GM23248 (cell line): ENCODE measurements around the gene CDH13.

Experiments used
- EZH2 ChIP-seq: fragments of 200-600 bp; sonication (generic); IDR thresholded peaks from 2 replicates; pipeline ENCODE4 v1.6.1; 2018; ENCODE audit warnings: antibody characterized with exemption, mild to moderate bottlenecking; ENCODE audit not compliant: insufficient read depth, poor library complexity, severe bottlenecking
- EZH2phosphoT487 ChIP-seq: fragments of 200-600 bp; sonication (generic); IDR thresholded peaks from 2 replicates; pipeline ENCODE4 v1.6.1; 2018; ENCODE audit warnings: antibody characterized with exemption, moderate library complexity, mild to moderate bottlenecking, low read depth; ENCODE audit not compliant: insufficient read depth

GRCh38 chr16:83615141-83615952 lies 988.6 kb downstream of the CDH13 start:
- TF ChIP-seq EZH2: no peak
- TF ChIP-seq EZH2phosphoT487: no peak
